WTC11 (cell line): ENCODE measurements around the gene TET1. TPM values are rescaled to one million over a fixed set of nuclear protein-coding genes. Genes with fewer than 3 reads are reported as not detected.

Source experiments
- ATAC-seq: fragments of 200-7000 bp; cut with Tn5 transposase; 2 replicates; pipeline ENCODE4 v1.10.0; 2021; ENCODE audit warnings: mild to moderate bottlenecking, moderate library complexity
- Bru-seq: library from RNA; stranded (reverse); fragments of 400-500 nt; gene quantifications from one replicate; lab custom pipeline; 2021; lab: Mats Ljungman, UMichigan
- CTCF ChIA-PET: fragments of 300-600 bp; sonication (Branson Sonifier 250); formaldehyde crosslinking; loops from one replicate; lab custom pipeline; 2021; ENCODE audit warnings: antibody characterized with exemption; lab: Charles Lee
- POLR2A ChIA-PET: fragments of 350-600 bp; sonication (Branson Sonifier 250); formaldehyde crosslinking; loops from one replicate; lab custom pipeline; 2021; ENCODE audit warnings: antibody characterized with exemption; lab: Charles Lee
- DNase-seq: peaks from one replicate; pipeline ENCODE4 v3.0.0; 2021; ENCODE audit warnings: low spot score
- H3K27ac Mint-ChIP-seq: 2 replicates; pipeline ENCODE4 v1.8.0; 2021; ENCODE audit warnings: mixed read lengths
- H3K27me3 Mint-ChIP-seq: 2 replicates; pipeline ENCODE4 v1.8.0; 2021; ENCODE audit warnings: low read depth, mild to moderate bottlenecking, moderate library complexity, mixed read lengths
- H3K36me3 Mint-ChIP-seq: 2 replicates; pipeline ENCODE4 v1.8.0; 2021; ENCODE audit warnings: mixed read lengths
- H3K4me1 Mint-ChIP-seq: 2 replicates; pipeline ENCODE4 v1.8.0; 2022; ENCODE audit warnings: mixed read lengths
- H3K4me3 Mint-ChIP-seq: 2 replicates; pipeline ENCODE4 v1.8.0; 2021; ENCODE audit warnings: mild to moderate bottlenecking, moderate library complexity, mixed read lengths
- H3K9me3 Mint-ChIP-seq: 2 replicates; pipeline ENCODE4 v1.8.0; 2021; ENCODE audit warnings: mixed read lengths
- CBFB ChIP-seq: sonication (generic); formaldehyde crosslinking; IDR thresholded peaks from 2 replicates; pipeline ENCODE4 v1.8.1; 2022; ENCODE audit warnings: mild to moderate bottlenecking, low read depth, missing genetic modification reagents
- CREB1 ChIP-seq: sonication (generic); formaldehyde crosslinking; IDR thresholded peaks from 2 replicates; pipeline ENCODE4 v1.8.0; 2023; ENCODE audit warnings: mild to moderate bottlenecking, missing genetic modification reagents
- ETV6 ChIP-seq: sonication (generic); formaldehyde crosslinking; IDR thresholded peaks from 2 replicates; pipeline ENCODE4 v1.8.1; 2022; ENCODE audit warnings: mild to moderate bottlenecking, missing genetic modification reagents
- FOXJ3 ChIP-seq: sonication (generic); formaldehyde crosslinking; IDR thresholded peaks from 2 replicates; pipeline ENCODE4 v1.9.0; 2021; ENCODE audit warnings: missing genetic modification reagents, mild to moderate bottlenecking, borderline replicate concordance
- FOXP4 ChIP-seq: sonication (generic); formaldehyde crosslinking; IDR thresholded peaks from 2 replicates; pipeline ENCODE4 v1.8.0; 2022; ENCODE audit warnings: mild to moderate bottlenecking, missing genetic modification reagents
- GABPB1 ChIP-seq: sonication (generic); formaldehyde crosslinking; IDR thresholded peaks from 2 replicates; pipeline ENCODE4 v1.8.1; 2023; ENCODE audit warnings: mild to moderate bottlenecking, missing genetic modification reagents
- HMGA2 ChIP-seq: fragments of 250-450 bp; sonication (Bioruptor Pico); IDR thresholded peaks from 2 replicates; pipeline ENCODE4 v1.4.0; 2021; ENCODE audit warnings: mild to moderate bottlenecking, moderate library complexity
- JAZF1 ChIP-seq: fragments of 250-450 bp; sonication (Bioruptor Pico); IDR thresholded peaks from 2 replicates; pipeline ENCODE4 v1.9.0; 2021; ENCODE audit warnings: moderate library complexity, mild to moderate bottlenecking, inconsistent platforms
- JUN ChIP-seq: sonication (generic); formaldehyde crosslinking; IDR thresholded peaks from 2 replicates; pipeline ENCODE4 v1.8.0; 2023; ENCODE audit warnings: mild to moderate bottlenecking, missing genetic modification reagents
- MAX ChIP-seq: sonication (generic); formaldehyde crosslinking; IDR thresholded peaks from 2 replicates; pipeline ENCODE4 v1.8.0; 2022; ENCODE audit warnings: mild to moderate bottlenecking, missing genetic modification reagents
- MXD4 ChIP-seq: fragments of 250-450 bp; sonication (Bioruptor Pico); IDR thresholded peaks from 2 replicates; pipeline ENCODE4 v1.8.0; 2021; ENCODE audit warnings: mild to moderate bottlenecking, moderate library complexity, borderline replicate concordance
- NFATC4 ChIP-seq: fragments of 250-450 bp; sonication (Bioruptor Pico); IDR thresholded peaks from 2 replicates; pipeline ENCODE4 v1.9.0; 2021; ENCODE audit warnings: mild to moderate bottlenecking
- NFE2L1 ChIP-seq: sonication (generic); formaldehyde crosslinking; IDR thresholded peaks from 2 replicates; pipeline ENCODE4 v1.8.1; 2023; ENCODE audit warnings: missing genetic modification reagents
- NR2C2 ChIP-seq: sonication (generic); formaldehyde crosslinking; IDR thresholded peaks from 2 replicates; pipeline ENCODE4 v1.8.0; 2022; ENCODE audit warnings: mild to moderate bottlenecking, missing genetic modification reagents
- OVOL2 ChIP-seq: fragments of 250-450 bp; sonication (Bioruptor Pico); IDR thresholded peaks from 2 replicates; pipeline ENCODE4 v1.9.0; 2021; ENCODE audit warnings: mild to moderate bottlenecking, borderline replicate concordance
- RORB ChIP-seq: fragments of 250-450 bp; sonication (Bioruptor Pico); IDR thresholded peaks from 2 replicates; pipeline ENCODE4 v1.9.0; 2021; ENCODE audit warnings: mild to moderate bottlenecking
- SOX15 ChIP-seq: fragments of 250-450 bp; sonication (Bioruptor Pico); IDR thresholded peaks from 2 replicates; pipeline ENCODE4 v1.9.0; 2021; ENCODE audit warnings: mild to moderate bottlenecking
- ZBTB21 ChIP-seq: sonication (generic); formaldehyde crosslinking; IDR thresholded peaks from 2 replicates; pipeline ENCODE4 v1.8.1; 2023; ENCODE audit warnings: mild to moderate bottlenecking, missing genetic modification reagents, borderline replicate concordance
- ZNF121 ChIP-seq: sonication (generic); formaldehyde crosslinking; IDR thresholded peaks from 2 replicates; pipeline ENCODE4 v1.8.0; 2023; ENCODE audit warnings: missing genetic modification reagents
- ZNF219 ChIP-seq: sonication (generic); formaldehyde crosslinking; IDR thresholded peaks from 2 replicates; pipeline ENCODE4 v1.8.0; 2023; ENCODE audit warnings: missing genetic modification reagents, mild to moderate bottlenecking, borderline replicate concordance
- ZNF396 ChIP-seq: fragments of 250-450 bp; sonication (Bioruptor Pico); IDR thresholded peaks from 2 replicates; pipeline ENCODE4 v1.8.0; 2021; ENCODE audit warnings: mild to moderate bottlenecking, moderate library complexity, borderline replicate concordance
- ZNF425 ChIP-seq: fragments of 250-450 bp; sonication (Bioruptor Pico); conservative IDR thresholded peaks from 2 replicates; pipeline ENCODE4 v1.9.0; 2021; ENCODE audit warnings: mild to moderate bottlenecking
- long read RNA-seq, 3 experiments: library from RNA in 1 of 3; library from capped mRNA in 1 of 3; library from polyadenylated mRNA in 1 of 3; unstranded in 2 of 3; stranded (forward) in 1 of 3; transcript quantifications; one replicate each; pipeline ENCODE4 v2.0.0, GENCODE V29; 2021
- total RNA-seq: library from RNA; stranded (reverse); gene quantifications from 3 replicates; pipeline ENCODE4 v1.2.3, GENCODE V29; 2021
- TF ChIP-seq, protein P1 (sequence below): sonication (generic); formaldehyde crosslinking; IDR thresholded peaks from 2 replicates; pipeline ENCODE4 v1.8.1; 2022; ENCODE audit warnings: mild to moderate bottlenecking, missing genetic modification reagents, moderate library complexity, borderline replicate concordance
- TF ChIP-seq, protein P2 (sequence below): sonication (generic); formaldehyde crosslinking; IDR thresholded peaks from 2 replicates; pipeline ENCODE4 v1.8.1; 2022; ENCODE audit warnings: low read depth, mild to moderate bottlenecking, moderate library complexity, missing genetic modification reagents, borderline replicate concordance
- TF ChIP-seq, protein P3 (sequence below): fragments of 250-450 bp; sonication (Bioruptor Pico); IDR thresholded peaks from 2 replicates; pipeline ENCODE4 v1.9.0; 2021; ENCODE audit warnings: mild to moderate bottlenecking
- TF ChIP-seq, protein P4 (sequence below): sonication (generic); formaldehyde crosslinking; IDR thresholded peaks from 2 replicates; pipeline ENCODE4 v1.8.1; 2022; ENCODE audit warnings: low read depth, missing genetic modification reagents, borderline replicate concordance

The TET1 gene
- total RNA-seq (59.2 to 71.4 TPM (median 62.0 TPM) in 3 replicates), Bru-seq, nascent RNA (percentile 91 among the genes with signal in this experiment)
- long read RNA-seq, experiment 1, full-length matches to known transcripts, result 2 of 120 reads
- long read RNA-seq, experiment 1, partial matches to known transcripts, result 85 of 120 reads
- long read RNA-seq, experiment 1, other reads (novel, unspliced or antisense), result 33 of 120 reads
- long read RNA-seq, experiment 2, full-length matches to known transcripts, result 1 of 65 reads
- long read RNA-seq, experiment 2, partial matches to known transcripts, result 47 of 65 reads
- long read RNA-seq, experiment 2, other reads (novel, unspliced or antisense), result 17 of 65 reads
- long read RNA-seq, experiment 3, partial matches to known transcripts, result 7 of 9 reads
- long read RNA-seq, experiment 3, other reads (novel, unspliced or antisense), result 2 of 9 reads

GRCh38 chr10:68560186-68560942 lies at the start of gene TET1:
TET1 (plus strand) TSS chr10:68560337; CDS start chr10:68572339, 12,002 bp downstream.
- ChIA-PET POLR2A (interaction anchor here (0.6 to 4.9 kb wide), 9 partner anchors 9 to 161 kb away, joined by 3 to 61 read pairs (median 4); partner anchors contain the start of genes CCAR1 and DNA2), CTCF (interaction anchor here (1.9 to 2.7 kb wide), 2 partner anchors 10 to 40 kb away, joined by 6 to 15 read pairs; no protein-coding TSS in a partner anchor)
- Mint-ChIP-seq H3K36me3 (peaks cover 11% of the 10 kb centered on the region), H3K4me1 (peaks cover 34% of the 10 kb centered on the region), H3K9me3 (no peaks in the 10 kb centered on the region), H3K27me3 (no peaks in the 10 kb centered on the region; the same call in 1 of the 2 replicates), H3K27ac (peak within 1 kb of the TSS; percentile 85), H3K4me3 (peak within 1 kb of the TSS; percentile 98)
- DNase-seq, result peak; percentile 90
- ATAC-seq, result peak; percentile 74
- TF ChIP-seq RORB (CRISPR knock-in tag), result no peak
- no peak for TF ChIP-seq NFE2L1 (CRISPR knock-in tag)
- peak; percentile 49; the same call in 1 of the 2 replicates for TF ChIP-seq JUN (CRISPR knock-in tag)
- TF ChIP-seq, protein P1, sequence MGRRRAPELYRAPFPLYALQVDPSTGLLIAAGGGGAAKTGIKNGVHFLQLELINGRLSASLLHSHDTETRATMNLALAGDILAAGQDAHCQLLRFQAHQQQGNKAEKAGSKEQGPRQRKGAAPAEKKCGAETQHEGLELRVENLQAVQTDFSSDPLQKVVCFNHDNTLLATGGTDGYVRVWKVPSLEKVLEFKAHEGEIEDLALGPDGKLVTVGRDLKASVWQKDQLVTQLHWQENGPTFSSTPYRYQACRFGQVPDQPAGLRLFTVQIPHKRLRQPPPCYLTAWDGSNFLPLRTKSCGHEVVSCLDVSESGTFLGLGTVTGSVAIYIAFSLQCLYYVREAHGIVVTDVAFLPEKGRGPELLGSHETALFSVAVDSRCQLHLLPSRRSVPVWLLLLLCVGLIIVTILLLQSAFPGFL (CRISPR knock-in tag), result no peak
- TF ChIP-seq ETV6 (CRISPR knock-in tag), result peak; percentile 49; the same call in 1 of the 2 replicates
- no peak for TF ChIP-seq HMGA2 (CRISPR knock-in tag)
- no peak for TF ChIP-seq ZNF121 (CRISPR knock-in tag)
- no peak for TF ChIP-seq ZNF425 (CRISPR knock-in tag)
- TF ChIP-seq ZBTB21, result no peak
- TF ChIP-seq NFATC4 (CRISPR knock-in tag), result no peak
- no peak for TF ChIP-seq OVOL2 (CRISPR knock-in tag)
- TF ChIP-seq, protein P2, sequence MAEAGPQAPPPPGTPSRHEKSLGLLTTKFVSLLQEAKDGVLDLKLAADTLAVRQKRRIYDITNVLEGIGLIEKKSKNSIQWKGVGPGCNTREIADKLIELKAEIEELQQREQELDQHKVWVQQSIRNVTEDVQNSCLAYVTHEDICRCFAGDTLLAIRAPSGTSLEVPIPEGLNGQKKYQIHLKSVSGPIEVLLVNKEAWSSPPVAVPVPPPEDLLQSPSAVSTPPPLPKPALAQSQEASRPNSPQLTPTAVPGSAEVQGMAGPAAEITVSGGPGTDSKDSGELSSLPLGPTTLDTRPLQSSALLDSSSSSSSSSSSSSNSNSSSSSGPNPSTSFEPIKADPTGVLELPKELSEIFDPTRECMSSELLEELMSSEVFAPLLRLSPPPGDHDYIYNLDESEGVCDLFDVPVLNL (CRISPR knock-in tag), result no peak
- no peak for TF ChIP-seq ZNF396
- TF ChIP-seq FOXJ3 (CRISPR knock-in tag), result 0 out of 2 replicates have a peak, but pooled peaks have one; percentile 37
- peak; percentile 22; the same call in 1 of the 2 replicates for TF ChIP-seq FOXP4 (CRISPR knock-in tag)
- TF ChIP-seq ZNF219 (CRISPR knock-in tag), result no peak
- no peak for TF ChIP-seq JAZF1 (CRISPR knock-in tag)
- TF ChIP-seq, protein P3, sequence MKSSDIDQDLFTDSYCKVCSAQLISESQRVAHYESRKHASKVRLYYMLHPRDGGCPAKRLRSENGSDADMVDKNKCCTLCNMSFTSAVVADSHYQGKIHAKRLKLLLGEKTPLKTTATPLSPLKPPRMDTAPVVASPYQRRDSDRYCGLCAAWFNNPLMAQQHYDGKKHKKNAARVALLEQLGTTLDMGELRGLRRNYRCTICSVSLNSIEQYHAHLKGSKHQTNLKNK (CRISPR knock-in tag), result no peak
- TF ChIP-seq, protein P4, sequence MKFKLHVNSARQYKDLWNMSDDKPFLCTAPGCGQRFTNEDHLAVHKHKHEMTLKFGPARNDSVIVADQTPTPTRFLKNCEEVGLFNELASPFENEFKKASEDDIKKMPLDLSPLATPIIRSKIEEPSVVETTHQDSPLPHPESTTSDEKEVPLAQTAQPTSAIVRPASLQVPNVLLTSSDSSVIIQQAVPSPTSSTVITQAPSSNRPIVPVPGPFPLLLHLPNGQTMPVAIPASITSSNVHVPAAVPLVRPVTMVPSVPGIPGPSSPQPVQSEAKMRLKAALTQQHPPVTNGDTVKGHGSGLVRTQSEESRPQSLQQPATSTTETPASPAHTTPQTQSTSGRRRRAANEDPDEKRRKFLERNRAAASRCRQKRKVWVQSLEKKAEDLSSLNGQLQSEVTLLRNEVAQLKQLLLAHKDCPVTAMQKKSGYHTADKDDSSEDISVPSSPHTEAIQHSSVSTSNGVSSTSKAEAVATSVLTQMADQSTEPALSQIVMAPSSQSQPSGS (CRISPR knock-in tag), result no peak
- TF ChIP-seq MAX (CRISPR knock-in tag), result peak; percentile 72; the same call in 1 of the 2 replicates
- peak; percentile 37; the same call in 1 of the 2 replicates for TF ChIP-seq CBFB
- TF ChIP-seq GABPB1, result peak; percentile 60
- TF ChIP-seq NR2C2 (CRISPR knock-in tag), result no peak
- TF ChIP-seq MXD4, result no peak
- TF ChIP-seq SOX15, result no peak
- no peak for TF ChIP-seq CREB1
